GM18526 (cell line): Measurements from ENCODE around the gene CNOT9.

Experiments used
- POLR2A ChIP-seq: IDR thresholded peaks from 3 replicates; pipeline ENCODE4 v1.6.1; 2011; ENCODE audit not compliant: insufficient read length; ENCODE audit errors: extremely low read depth

The CNOT9 gene

DNA sequence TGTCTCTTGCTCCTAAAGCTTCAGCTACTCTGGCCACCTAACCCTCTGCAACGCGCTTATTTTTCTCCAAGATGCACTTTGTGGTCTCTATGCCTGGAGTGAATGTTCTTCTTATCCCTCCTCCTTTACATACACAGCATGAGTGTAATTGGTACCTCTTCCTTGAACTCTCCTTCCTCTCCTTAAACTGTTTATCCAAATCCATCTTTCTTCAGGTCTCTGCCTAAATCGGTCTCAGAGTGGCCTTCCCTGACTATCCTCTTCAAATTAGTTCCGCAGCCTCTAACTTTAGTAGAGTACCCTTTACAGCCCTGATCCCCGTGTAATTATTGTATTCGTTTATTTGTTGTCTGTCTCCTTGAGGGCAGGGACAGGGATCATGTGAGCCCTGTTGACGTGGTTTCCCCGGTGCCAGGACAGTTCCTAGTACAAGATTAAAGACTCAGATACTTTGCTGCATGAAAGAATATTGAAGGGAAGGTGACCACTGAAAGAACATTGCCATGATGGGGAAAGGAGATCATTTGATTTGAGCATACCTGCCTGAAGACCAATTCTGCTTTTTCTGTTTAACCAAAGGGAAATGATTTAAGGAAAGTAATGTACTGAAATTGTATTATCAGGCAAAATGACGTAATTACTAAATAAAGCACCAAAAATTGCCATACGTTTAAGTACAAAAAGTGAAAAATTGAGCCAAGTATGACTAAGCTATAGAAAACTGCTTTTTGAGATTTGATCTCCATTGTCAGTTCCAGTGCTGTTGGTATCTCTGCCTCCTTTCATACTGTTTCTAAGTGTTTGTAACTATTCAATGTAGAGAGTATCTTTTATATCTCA lies 1.2 kb downstream of the CNOT9 start:
- TF ChIP-seq POLR2A = no peak

DNA sequence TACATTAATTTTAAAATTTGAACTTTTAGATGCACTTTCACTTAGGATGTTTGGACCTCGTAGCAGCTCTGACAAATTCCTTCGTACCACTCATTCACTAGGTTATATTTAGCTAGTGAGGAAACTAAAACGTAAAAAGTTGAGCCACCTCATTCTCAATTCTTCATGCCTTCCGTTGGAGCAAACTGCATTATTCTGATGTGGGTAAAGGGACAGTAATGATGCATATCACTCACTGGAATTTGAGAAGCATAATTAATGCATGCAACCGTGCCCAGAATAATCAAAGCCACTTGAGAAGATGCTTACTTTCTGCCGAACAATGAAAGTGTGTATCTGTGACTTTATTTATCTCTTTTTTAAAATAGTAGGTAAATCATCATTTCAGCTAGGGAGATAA lies 2.2 kb downstream of the CNOT9 start:
- TF ChIP-seq POLR2A = no peak

DNA sequence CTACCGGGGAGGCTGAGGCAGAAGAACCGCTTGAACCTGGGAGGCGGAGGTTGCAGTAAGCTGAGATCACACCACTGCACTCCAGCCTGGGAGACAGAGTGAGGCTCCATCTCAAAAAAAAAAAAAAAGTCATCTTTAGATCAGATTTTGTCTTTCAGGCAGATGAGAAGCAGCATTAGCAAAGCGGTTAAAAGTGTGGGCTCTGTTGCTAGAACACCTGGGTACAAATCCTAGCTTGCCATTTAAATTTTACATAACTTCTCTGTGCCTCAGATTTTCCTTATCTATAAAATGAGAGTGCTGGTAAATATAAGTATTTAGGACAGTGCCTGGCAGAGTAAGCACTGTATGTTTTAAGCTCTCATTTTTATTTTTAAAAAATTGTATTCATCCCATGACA lies 8.2 kb downstream of the CNOT9 start:
- no peak for TF ChIP-seq POLR2A

DNA sequence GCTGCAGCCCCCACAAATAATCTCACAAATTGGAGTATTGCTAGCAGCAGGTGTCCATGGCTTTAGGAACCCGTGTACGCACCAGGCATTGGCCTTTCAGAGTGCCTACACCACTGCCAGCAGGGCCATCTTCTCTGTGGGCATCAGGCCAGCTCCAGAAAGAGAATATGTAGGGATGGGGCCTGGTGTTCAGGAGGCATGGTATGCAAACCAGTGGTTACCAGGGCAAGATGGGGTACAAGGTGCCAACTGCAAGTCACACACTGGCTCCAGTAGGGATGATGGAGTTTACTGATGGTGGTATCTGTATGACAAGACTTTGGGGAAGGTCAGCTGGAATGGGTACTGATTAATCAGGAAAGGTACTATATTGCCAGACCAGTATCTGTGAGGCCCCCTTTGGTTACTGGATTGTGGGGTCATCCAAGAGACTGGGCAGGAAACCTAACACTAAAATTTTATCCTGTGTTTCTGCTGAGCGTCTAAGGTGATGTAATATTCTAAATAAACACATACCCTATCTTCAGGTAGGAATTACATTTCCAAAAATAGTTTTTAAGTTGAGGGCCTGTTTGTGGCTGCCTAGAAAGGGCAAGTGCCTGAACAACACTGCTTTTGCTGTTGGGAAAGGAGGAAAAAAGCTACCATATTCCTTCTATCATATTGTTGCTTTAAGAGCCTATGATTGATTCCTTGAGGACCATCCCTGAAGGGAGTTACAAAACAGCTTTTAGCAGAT lies 9.0 kb downstream of the CNOT9 start:
- no peak for TF ChIP-seq POLR2A

DNA sequence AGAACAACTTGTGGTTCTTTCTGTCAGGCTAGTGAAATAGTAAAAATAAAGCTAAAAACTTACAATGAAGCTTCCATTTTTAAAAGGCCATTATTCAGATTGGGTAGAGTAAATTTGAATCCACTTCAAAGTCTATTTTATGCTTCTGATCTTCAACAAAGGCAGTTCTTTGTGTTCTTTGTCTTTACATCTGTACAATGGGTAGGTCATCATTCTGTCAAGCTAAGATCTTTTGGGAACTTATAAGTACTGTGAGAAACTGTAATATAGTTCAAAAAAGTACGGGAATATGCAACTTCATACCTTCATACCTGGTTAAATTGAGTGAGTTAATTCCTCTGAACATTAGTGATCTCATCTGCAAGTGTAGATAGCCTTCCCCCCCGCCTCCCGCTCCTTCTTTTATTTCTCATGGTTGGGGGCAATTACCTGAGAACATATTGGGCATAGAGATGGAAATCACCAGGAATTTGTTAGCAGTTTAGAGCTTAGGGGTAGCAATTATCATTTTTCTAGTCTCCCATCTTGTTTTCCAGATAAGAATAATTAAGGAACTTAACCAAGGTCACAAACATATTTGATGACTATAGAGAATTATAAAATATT lies 9.7 kb downstream of the CNOT9 start:
- no peak for TF ChIP-seq POLR2A

DNA sequence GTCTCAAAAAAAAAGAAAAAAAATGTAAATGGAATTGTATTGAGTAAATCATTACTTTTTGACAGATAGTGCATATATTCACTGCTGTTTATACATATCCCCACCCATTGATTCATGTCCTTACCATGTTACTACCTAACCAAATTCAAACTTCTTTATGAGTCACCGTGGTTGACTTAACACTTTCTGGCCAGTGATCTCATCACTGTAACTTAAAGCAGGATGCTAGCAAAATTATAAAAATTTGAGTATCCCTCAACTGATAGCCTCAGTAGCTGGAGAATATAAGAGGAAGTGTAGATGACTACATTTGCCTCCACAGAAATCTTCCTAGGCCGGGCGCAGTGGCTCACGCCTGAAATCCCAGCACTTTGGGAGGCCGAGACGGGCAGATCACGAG lies 13.4 kb downstream of the CNOT9 start:
- TF ChIP-seq POLR2A = no peak

DNA sequence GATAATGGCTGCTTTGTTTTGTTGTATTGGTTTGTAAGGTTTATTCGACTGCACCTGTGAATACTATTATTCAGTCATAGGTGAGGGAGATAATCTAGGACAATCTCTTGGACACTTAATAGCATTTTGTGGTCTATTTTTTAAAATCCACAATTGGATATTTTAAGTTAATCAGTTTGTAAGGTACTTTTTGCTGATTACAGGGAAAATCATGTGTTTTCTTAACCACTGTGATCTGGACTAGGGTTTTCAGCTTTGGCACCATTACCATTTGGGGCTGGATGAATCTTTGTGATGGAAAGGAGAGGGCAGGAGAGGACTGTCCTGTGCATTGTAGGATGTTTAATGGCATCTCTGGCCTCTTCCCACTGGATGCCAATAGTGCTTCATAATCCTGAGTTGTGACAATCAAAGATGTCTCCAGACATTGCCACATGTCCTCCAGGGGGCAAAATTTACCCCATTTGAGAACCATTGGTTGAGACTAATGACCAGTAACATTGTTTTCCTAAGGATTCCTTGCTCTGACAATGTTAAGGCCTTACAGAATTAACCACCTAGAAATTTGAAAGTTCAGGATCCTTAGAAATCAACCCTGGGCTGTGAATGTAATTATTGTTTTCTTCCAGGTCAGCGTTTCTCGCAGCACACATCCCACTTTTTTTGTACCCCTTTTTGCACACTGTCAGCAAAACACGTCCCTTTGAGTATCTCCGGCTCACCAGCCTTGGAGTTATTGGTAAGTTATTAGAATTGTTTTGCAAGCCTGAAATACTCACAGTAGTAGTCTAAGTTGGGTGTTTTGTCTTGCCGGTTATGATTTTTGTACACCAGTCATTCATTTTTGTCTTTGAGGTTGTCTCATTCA lies 15.6 kb downstream of the CNOT9 start:
- TF ChIP-seq POLR2A = no peak

DNA sequence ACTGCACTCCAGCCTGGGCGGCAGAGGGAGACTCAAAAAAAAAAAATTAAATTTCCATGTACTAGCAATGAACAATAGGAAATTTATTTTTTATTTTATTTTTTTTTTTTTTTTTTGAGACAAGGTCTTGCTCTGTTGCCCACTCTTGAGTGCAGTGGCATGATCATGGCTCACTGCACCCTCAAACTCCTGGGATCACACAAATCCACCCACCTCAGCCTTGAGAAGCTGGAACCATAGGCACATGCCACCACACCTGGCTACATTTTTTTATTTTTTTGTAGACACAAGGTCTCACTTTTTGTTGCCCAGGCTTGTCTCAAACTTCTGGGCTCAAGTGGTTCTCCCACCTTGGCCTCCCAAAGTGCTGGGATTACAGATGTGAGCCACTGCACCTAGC lies 16.9 kb downstream of the CNOT9 start:
- no peak for TF ChIP-seq POLR2A

DNA sequence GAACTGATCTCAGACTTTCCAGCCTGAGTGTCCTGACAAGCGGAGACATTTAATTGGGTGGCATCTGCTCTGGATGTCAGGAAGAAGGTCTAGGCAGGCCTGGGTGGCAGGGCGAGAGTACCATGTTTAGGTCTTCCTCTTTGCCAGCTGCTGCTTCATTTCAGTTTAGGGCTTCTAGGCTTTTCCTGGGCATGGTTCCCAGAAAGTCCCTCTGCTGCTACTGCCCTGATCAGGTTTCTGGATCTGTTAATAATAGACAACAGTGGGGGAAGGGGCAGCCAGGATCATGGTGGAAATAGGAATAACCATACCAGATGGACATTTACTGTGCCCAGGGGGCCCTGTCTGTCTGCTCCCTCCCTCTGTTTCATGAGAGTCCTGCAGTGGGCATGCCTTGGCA lies 36.8 kb downstream of the CNOT9 start:
- no peak for TF ChIP-seq POLR2A

DNA sequence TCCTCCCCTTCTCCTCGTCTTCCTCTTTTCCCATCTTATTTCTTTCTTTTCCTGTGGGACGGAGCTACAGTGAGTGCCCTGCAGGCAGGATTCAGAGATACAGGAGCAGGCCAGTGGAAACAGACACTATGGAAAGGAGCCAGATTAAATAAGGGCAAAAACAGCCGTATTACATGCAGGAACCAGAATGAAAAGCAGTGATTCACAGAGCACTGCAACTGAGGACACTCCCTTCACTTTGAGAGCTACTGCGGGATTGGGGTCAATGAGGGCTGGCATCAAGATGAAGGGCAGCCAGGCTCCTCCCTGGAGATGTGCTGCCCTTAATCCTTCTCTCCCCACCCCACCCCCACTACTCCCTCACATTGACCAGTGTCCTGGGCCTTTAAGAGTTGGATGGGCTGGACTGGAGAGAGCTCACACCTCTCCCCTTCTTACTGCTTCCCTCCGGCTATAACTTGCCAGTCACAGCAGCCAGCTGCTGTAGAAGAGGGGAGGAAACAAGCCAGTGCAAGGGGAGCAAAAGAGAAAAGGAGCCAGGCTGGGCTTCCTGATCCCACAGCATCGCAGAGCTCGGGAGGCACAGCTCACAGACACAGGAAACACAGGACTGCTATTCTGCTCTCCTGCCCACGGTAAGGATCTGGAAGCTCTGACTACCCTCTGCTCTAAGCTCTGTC lies 38.9 kb downstream of the CNOT9 start, which contains the start of gene PLCD4:
TSS of gene PLCD4 (plus strand) at position 464 of the 680 bp plus-strand sequence. CDS start 7,841 bp downstream, outside the sequence.
- no peak for TF ChIP-seq POLR2A

DNA sequence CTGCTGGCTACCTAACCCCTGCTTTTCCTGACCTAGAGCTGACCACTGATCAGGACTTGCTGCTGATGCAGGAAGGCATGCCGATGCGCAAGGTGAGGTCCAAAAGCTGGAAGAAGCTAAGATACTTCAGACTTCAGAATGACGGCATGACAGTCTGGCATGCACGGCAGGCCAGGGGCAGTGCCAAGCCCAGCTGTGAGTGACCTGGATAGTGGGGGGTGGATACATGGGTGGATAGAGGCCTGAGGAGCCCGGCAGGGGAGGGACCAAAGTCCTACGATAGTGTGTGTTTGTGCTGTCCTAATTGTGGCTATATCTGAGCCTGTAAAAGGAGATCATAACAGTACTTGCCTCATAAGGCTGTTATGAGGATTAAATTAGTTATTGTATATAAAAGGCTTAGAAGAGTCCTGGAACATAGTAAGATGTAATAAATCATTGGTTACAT lies 47.3 kb downstream of the CNOT9 start:
- no peak for TF ChIP-seq POLR2A

DNA sequence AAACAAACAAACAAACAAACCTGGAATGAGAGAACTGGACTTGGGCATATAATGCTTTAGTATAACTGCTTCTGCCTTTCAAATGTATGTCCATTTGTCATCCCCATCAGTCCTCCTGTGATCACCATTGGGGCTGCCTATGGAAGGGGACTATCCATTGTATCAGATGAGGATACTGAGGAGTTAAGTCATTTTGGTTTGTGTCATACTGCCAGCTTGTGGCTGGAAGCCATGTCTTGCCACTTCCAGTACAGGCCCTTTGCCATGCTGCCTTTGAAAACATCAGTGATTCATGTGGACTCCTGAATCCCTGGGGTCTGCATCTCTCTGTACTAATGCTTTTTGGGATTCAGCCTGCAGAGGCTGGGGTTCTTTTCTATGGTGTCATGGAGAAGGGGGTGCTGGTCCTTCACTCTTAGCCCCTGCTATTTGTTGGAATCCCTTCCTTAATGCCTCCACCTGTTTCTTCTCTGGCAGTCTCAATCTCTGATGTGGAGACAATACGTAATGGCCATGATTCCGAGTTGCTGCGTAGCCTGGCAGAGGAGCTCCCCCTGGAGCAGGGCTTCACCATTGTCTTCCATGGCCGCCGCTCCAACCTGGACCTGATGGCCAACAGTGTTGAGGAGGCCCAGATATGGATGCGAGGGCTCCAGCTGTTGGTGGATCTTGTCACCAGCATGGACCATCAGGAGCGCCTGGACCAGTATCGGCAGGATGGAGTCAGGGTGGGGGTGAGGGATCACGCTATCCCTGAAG lies 49.6 kb downstream of the CNOT9 start:
- no peak for TF ChIP-seq POLR2A

DNA sequence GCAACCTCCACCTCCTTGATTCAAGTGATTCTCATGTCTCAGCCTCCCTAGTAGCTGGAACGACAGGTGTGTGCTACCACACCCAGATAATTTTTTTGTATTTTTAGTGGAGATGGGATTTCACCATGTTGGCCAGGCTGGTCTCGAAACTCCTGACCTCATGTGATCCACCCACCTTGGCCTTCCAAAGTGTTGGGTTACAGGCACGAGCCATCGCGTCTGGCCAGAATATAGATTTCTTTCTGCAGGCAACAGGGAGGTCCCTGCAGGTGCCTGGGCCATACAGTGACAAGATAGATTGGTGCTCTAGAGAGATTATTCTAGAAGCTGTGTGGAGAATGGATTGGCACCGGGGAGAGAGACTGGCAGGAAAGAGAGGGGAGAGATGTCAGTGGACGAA lies 52.4 kb downstream of the CNOT9 start:
- TF ChIP-seq POLR2A = no peak
